ENCODE data around the gene PLAAT3. TPM values are rescaled to one million over a fixed set of nuclear protein-coding genes. Genes with fewer than 3 reads are reported as not detected.
A peak's percentile ranks its signal among the peaks of the same experiment; 100 is the strongest.

Gene PLAAT3
- total RNA-seq, 2 donors from 2014 or later, result 111 TPM

- no peak for TF ChIP-seq CTCF (IDR thresholded peaks at IDR 0.05)
- H3K27me3 ChIP-seq, result no peaks in the 10 kb centered on the region
- H3K27ac ChIP-seq, result peak overlapping the region; percentile 77 to 85
- H3K9me3 ChIP-seq, result no peaks in the 10 kb centered on the region
- no peaks in the 10 kb centered on the region for H3K36me3 ChIP-seq
- peaks cover 0 to 31% of the 10 kb centered on the region in 2 donors for H3K4me1 ChIP-seq
- peak; percentile 71 for DNase-seq (ENCODE audit: low spot score)
- H3K4me3 ChIP-seq, result peak overlapping the region; percentile 22 to 50
These were observed 76.7 kb downstream of the PLAAT3 start for GRCh38 chr11:63537293-63538101.

- Histone ChIP-seq H3K27ac (peak within 1 kb of the TSS; percentile 77 to 85), H3K9me3 (no peaks in the 10 kb centered on the region), H3K36me3 (no peaks in the 10 kb centered on the region), H3K4me3 (peak within 1 kb of the TSS; percentile 22 to 50), H3K4me1 (peaks cover 0 to 35% of the 10 kb centered on the region in 2 donors), H3K27me3 (no peaks in the 10 kb centered on the region)
- peak; percentile 61 for DNase-seq (ENCODE audit: low spot score)
- TF ChIP-seq CTCF (IDR thresholded peaks at IDR 0.05), result no peak
These were observed 77.5 kb downstream of the PLAAT3 start, which contains the start of gene PLAAT4 for GRCh38 chr11:63536669-63537292. PLAAT4 (plus strand) TSS chr11:63536808; CDS start chr11:63536869, 61 bp downstream.

- no peak overlapping the region for H3K27ac ChIP-seq
- no peak for DNase-seq (ENCODE audit: low spot score)
- H3K9me3 ChIP-seq, result no peaks in the 10 kb centered on the region
- H3K27me3 ChIP-seq, result no peaks in the 10 kb centered on the region
- H3K4me3 ChIP-seq, result no peak overlapping the region
- H3K4me1 ChIP-seq, result peaks cover 0 to 41% of the 10 kb centered on the region in 2 donors
- H3K36me3 ChIP-seq, result no peaks in the 10 kb centered on the region
- TF ChIP-seq CTCF (IDR thresholded peaks at IDR 0.05), result no peak
These were observed 78.5 kb downstream of the PLAAT3 start for GRCh38 chr11:63535734-63536133.

GRCh38 chr11:63534895-63535461 lies 79.3 kb downstream of the PLAAT3 start:
- no peak overlapping the region for H3K27ac ChIP-seq
- peaks cover 0 to 41% of the 10 kb centered on the region in 2 donors for H3K4me1 ChIP-seq
- H3K4me3 ChIP-seq, result no peak overlapping the region
- DNase-seq (ENCODE audit: low spot score), result no peak
- TF ChIP-seq CTCF (IDR thresholded peaks at IDR 0.05), result no peak
- H3K36me3 ChIP-seq, result no peaks in the 10 kb centered on the region
- H3K27me3 ChIP-seq, result no peaks in the 10 kb centered on the region
- no peaks in the 10 kb centered on the region for H3K9me3 ChIP-seq

GRCh38 chr11:63534076-63534475 lies 80.2 kb downstream of the PLAAT3 start:
- no peak for DNase-seq (ENCODE audit: low spot score)
- H3K27me3 ChIP-seq, result no peaks in the 10 kb centered on the region
- no peaks in the 10 kb centered on the region for H3K9me3 ChIP-seq
- no peak overlapping the region for H3K27ac ChIP-seq
- peaks cover 0 to 41% of the 10 kb centered on the region in 2 donors for H3K4me1 ChIP-seq
- TF ChIP-seq CTCF (IDR thresholded peaks at IDR 0.05), result no peak
- no peak overlapping the region for H3K4me3 ChIP-seq
- H3K36me3 ChIP-seq, result no peaks in the 10 kb centered on the region
